ENCODE results near the gene DCAF4.

The DCAF4 gene

DNA sequence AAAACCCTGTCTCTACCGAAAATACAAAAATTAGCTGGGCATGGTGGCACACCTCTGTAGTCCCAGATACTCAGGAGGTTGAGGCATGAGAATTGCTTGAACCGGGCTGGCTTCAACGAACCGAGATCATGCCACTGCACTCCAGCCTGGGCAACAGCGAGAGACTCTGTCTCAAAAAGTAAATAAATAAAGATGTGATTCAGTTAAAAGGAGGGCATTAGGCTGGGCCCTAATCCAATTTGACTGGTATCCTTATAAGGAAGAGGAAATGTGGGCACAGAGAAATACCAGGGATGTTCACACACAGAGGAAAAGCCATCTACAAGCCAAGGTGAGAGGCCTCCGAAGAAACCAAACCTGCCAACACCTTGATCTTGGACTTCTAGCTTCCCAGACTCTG lies 10.1 kb upstream of the DCAF4 start:
- H3K4me3 ChIP-seq (ENCODE audit: low read length), result no peak overlapping the region
- TF ChIP-seq, protein P1, sequence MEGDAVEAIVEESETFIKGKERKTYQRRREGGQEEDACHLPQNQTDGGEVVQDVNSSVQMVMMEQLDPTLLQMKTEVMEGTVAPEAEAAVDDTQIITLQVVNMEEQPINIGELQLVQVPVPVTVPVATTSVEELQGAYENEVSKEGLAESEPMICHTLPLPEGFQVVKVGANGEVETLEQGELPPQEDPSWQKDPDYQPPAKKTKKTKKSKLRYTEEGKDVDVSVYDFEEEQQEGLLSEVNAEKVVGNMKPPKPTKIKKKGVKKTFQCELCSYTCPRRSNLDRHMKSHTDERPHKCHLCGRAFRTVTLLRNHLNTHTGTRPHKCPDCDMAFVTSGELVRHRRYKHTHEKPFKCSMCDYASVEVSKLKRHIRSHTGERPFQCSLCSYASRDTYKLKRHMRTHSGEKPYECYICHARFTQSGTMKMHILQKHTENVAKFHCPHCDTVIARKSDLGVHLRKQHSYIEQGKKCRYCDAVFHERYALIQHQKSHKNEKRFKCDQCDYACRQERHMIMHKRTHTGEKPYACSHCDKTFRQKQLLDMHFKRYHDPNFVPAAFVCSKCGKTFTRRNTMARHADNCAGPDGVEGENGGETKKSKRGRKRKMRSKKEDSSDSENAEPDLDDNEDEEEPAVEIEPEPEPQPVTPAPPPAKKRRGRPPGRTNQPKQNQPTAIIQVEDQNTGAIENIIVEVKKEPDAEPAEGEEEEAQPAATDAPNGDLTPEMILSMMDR (IDR thresholded peaks at IDR 0.05; ENCODE audit: insufficient read depth, low read depth, low read length, missing control alignments), result no peak
- peak; percentile 50 for DNase-seq (ENCODE audit: low read depth)

DNA sequence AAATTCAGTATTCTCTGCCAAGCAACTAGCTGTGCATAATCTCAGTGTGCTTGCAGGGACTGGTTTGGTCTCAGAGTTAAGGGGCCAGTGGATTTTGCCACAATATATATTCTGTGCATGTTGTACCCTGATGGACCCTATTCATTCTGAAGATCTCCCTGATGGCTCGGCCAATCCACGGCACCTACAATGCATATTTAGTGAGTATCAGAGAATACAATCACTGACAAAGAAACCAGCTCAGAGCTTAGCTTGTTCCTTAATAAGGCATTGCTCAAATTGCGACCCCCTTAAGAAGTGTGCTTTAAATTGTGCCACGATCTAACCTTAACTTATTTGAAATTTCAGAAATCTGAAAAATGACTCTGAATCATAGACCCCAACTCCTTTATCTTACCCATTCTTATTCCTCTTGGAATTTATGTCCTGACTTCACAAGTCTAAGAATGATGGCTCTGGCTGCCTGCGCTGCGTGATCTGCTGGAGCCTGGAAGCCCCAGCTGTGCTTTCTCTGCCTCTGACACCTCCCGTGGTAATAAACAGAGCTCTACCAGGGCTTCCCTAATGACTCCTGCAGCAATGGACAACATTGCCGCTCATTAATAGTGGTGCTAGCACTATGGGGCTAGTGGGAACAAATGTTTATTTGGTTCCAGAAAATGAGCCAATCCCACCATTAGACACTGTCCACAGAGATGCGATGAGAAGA lies 9.0 kb upstream of the DCAF4 start:
- H3K4me3 ChIP-seq (ENCODE audit: low read length), result no peak overlapping the region
- no peak for DNase-seq (ENCODE audit: low read depth)
- TF ChIP-seq, protein P1 (IDR thresholded peaks at IDR 0.05; ENCODE audit: insufficient read depth, low read depth, low read length, missing control alignments), result no peak

DNA sequence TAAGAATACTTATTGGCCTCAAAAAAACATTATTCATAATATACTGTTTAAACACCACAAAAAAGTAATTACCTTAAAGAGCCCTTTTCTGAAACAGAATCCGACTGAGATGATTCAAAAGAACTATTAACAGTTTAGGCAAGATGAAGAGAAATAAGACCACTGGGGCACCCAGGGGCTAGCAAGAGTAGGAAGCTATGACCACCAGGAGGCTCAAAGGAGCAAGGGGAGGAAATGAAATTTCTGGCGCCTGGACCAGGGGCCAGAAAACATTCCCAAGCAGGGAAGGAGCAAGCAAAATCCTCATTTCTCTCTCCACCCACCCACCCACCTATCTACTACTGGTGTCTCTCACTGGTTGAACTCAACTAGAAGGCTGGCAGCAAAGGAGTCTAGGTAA lies 6.3 kb upstream of the DCAF4 start:
- H3K4me3 ChIP-seq (ENCODE audit: low read length), result no peak overlapping the region
- no peak for DNase-seq (ENCODE audit: low read depth)
- TF ChIP-seq, protein P1 (IDR thresholded peaks at IDR 0.05; ENCODE audit: insufficient read depth, low read depth, low read length, missing control alignments), result no peak

DNA sequence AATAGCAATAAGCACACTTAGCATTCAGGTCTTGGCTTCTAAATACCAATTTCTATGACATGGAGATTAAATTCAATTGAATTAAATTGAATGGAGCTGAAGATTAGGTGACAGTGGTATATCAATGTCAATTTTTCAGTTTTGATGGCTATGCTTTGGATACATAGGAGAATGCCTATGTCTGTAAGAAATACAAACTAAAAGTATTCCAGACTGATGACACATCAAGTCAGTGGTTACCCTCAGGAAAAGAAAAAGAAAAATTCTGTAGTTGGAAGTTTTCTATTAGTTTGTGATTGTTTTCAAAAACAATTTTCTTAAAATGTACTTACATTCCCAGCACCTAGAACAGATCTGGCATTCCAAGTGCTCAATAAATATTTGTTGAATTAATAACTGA lies 4.9 kb upstream of the DCAF4 start:
- no peak for DNase-seq (ENCODE audit: low read depth)
- TF ChIP-seq, protein P1 (IDR thresholded peaks at IDR 0.05; ENCODE audit: insufficient read depth, low read depth, low read length, missing control alignments), result no peak
- no peak overlapping the region for H3K4me3 ChIP-seq (ENCODE audit: low read length)

DNA sequence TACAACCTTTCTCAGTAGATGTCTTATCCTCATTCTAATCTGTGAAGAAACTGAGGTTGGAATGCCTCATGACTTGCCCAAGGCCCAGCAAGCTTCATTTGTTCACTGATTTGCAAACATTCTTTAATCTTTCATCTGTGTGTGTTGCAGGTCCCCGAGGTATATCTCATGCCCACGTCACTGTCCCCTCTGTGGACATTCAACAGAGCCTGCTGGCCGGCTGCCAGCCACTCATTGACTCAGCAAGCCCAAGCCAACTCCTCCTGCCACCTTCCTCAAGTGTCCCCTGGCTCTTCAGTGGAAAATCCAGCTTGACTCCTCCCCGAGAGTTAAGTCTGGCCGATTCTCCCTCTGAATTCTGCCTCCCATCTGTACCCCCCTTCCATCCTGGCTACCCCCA lies 1.9 kb upstream of the DCAF4 start:
- H3K4me3 ChIP-seq (ENCODE audit: low read length), result no peak overlapping the region
- DNase-seq (ENCODE audit: low read depth), result no peak
- TF ChIP-seq, protein P1 (IDR thresholded peaks at IDR 0.05; ENCODE audit: insufficient read depth, low read depth, low read length, missing control alignments), result no peak

DNA sequence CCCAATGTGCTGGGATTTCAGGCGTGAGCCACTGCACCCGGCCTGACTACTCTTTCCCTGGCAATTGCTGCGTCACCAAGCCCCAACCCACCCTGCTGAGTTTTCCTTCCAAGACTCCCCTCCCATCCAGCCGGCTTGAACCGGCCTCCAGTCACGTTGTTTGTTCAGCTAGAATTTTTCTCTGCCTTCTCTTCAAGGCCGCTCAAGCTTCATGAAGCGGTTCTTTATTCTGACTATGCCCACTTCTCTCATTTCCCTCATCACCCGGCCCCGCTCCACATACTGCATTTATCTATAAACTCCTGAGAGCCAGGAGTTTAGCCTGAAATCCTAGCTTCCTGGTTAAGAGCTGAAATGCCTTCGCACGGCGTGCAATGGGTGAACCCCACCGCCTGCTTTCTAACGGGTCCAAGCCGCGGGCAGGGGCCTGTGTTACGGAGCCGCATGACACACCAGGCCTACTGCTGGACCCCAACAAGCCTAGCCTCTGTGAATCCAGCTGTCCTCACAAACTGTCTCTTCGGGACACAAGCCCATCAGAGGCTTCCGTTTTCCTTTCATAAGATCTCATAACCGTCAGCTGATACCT lies 999 bp upstream of the DCAF4 start:
- H3K4me3 ChIP-seq (ENCODE audit: low read length), result peak overlapping the region; percentile 81
- DNase-seq (ENCODE audit: low read depth), result no peak
- TF ChIP-seq, protein P1 (IDR thresholded peaks at IDR 0.05; ENCODE audit: insufficient read depth, low read depth, low read length, missing control alignments), result no peak

Measured in epithelial cell of esophagus (primary cell).